GM12891 (cell line): ENCODE results near the gene GIMAP1.

ENCODE experiments used
- PAX5 ChIP-seq: IDR thresholded peaks from 2 replicates; pipeline ENCODE4 v1.6.1; 2011; ENCODE audit warnings: low read length, moderate library complexity, mild to moderate bottlenecking; ENCODE audit not compliant: insufficient read depth, severe bottlenecking
- POLR2A ChIP-seq: IDR thresholded peaks from 2 replicates; pipeline ENCODE4 v1.6.1; 2011; ENCODE audit warnings: low read depth, low read length, control low read depth
- POLR2AphosphoS5 ChIP-seq: IDR thresholded peaks from 2 replicates; pipeline ENCODE4 v1.6.1; 2011; ENCODE audit warnings: low read depth, low read length, control low read depth
- POU2F2 ChIP-seq: IDR thresholded peaks from 2 replicates; pipeline ENCODE4 v1.6.1; 2011; ENCODE audit warnings: low read depth, mild to moderate bottlenecking, control low read depth, low read length, moderate library complexity
- SPI1 ChIP-seq: IDR thresholded peaks from 2 replicates; pipeline ENCODE4 v1.6.1; 2011; ENCODE audit warnings: low read depth, low read length, control low read depth
- TAF1 ChIP-seq: IDR thresholded peaks from 2 replicates; pipeline ENCODE4 v1.6.1; 2011; ENCODE audit warnings: low read depth, low read length, control low read depth

- no peak for TF ChIP-seq TAF1
- TF ChIP-seq POLR2A: no peak
- TF ChIP-seq SPI1: no peak
- no peak for TF ChIP-seq POLR2AphosphoS5
- TF ChIP-seq PAX5: no peak
- TF ChIP-seq POU2F2: no peak
These were observed 1.5 kb downstream of the GIMAP1 start for GRCh38 chr7:150717814-150718420.
